Neural cell (in vitro differentiated cells): Measurements from ENCODE around the gene OAT.

Source experiments
- CTCF ChIP-seq: fragments of 450-650 bp; IDR thresholded peaks from 2 replicates; pipeline ENCODE4 v1.5.1; 2014; ENCODE audit warnings: antibody characterized with exemption, mild to moderate bottlenecking, moderate library complexity; ENCODE audit not compliant: poor library complexity, severe bottlenecking
- MXI1 ChIP-seq: fragments of 450-650 bp; conservative IDR thresholded peaks from 2 replicates; pipeline ENCODE4 v1.6.1; 2014; ENCODE audit warnings: antibody characterized with exemption, mild to moderate bottlenecking; ENCODE audit not compliant: poor library complexity, severe bottlenecking
- POLR2AphosphoS5 ChIP-seq: IDR thresholded peaks from 2 replicates; pipeline ENCODE4 v1.6.1; 2012
- RAD21 ChIP-seq: fragments of 450-650 bp; conservative IDR thresholded peaks from 2 replicates; pipeline ENCODE4 v1.6.1; 2014; ENCODE audit warnings: antibody characterized with exemption, mild to moderate bottlenecking, moderate library complexity
- REST ChIP-seq: IDR thresholded peaks from 2 replicates; pipeline ENCODE4 v1.6.1; 2012; ENCODE audit warnings: borderline replicate concordance
- TAF1 ChIP-seq: IDR thresholded peaks from 2 replicates; pipeline ENCODE4 v1.6.1; 2012; ENCODE audit warnings: low read depth

- TF ChIP-seq CTCF = no peak
- TF ChIP-seq TAF1 = no peak
- no peak for TF ChIP-seq REST
- no peak for TF ChIP-seq POLR2AphosphoS5
- TF ChIP-seq MXI1 = no peak
- TF ChIP-seq RAD21 = no peak
Observed at GRCh38 chr10:124369986-124370385, 48.7 kb downstream of the OAT start.
